CD4-positive, CD25-positive, alpha-beta regulatory T cell (primary cell): Measurements from ENCODE around the gene TPK1. TPM values are rescaled to one million over a fixed set of nuclear protein-coding genes. Genes with fewer than 3 reads are reported as not detected.
A peak's percentile ranks its signal among the peaks of the same experiment; 100 is the strongest.
"Not testable (repeated sequence)": the region's sequence is repeated elsewhere in the genome, so short reads cannot be mapped to it uniquely, and the experiment has no call there.

ENCODE experiments used
- ATAC-seq, 2 donors: fragments of 150-1000 bp; cut with Tn5 transposase; one replicate each; pipeline ENCODE4 v1.10.0; 2021; ENCODE audit warnings: low read depth in 2 of 2, moderate number of reproducible peaks in 2 of 2, moderate library complexity in 1 of 2
- DNase-seq, 3 donors: peaks; one replicate each; pipeline versions ENCODE4 v3.0.0 to v3.0.0-alpha.2; 2012 to 2022; ENCODE audit warnings: mixed read lengths in 1 of 3
- H3K27ac ChIP-seq: one replicate; pipeline ENCODE4 v1.7.0; 2013; ENCODE audit warnings: mild to moderate bottlenecking, low read length; ENCODE audit not compliant: insufficient read depth, poor library complexity, severe bottlenecking
- H3K27me3 ChIP-seq: one replicate; pipeline ENCODE4 v1.7.0; 2013; ENCODE audit warnings: low read length; ENCODE audit not compliant: control insufficient read depth, insufficient read depth
- H3K36me3 ChIP-seq: one replicate; pipeline ENCODE4 v1.7.0; 2013; ENCODE audit warnings: mild to moderate bottlenecking, low read length, moderate library complexity; ENCODE audit not compliant: control insufficient read depth, insufficient read depth
- H3K4me1 ChIP-seq: 2 replicates; pipeline ENCODE4 v1.7.0; 2013; ENCODE audit warnings: mild to moderate bottlenecking, low read length; ENCODE audit not compliant: insufficient read depth, control insufficient read depth, poor library complexity, severe bottlenecking
- H3K4me3 ChIP-seq: one replicate; pipeline ENCODE4 v1.7.0; 2013; ENCODE audit warnings: low read depth, mild to moderate bottlenecking, low read length, moderate library complexity
- H3K9me3 ChIP-seq, 2 experiments: 1 replicate in 1 of 2; 2 replicates in 1 of 2; pipeline ENCODE4 v1.7.0; 2013; ENCODE audit warnings: low read length in 2 of 2, mild to moderate bottlenecking in 1 of 2, moderate library complexity in 1 of 2; ENCODE audit not compliant: control insufficient read depth in 2 of 2
- H3K27ac Mint-ChIP-seq, 3 donors: one replicate each; pipeline ENCODE4 v1.8.0; 2020 to 2022; ENCODE audit warnings: mild to moderate bottlenecking in 3 of 3, mixed read lengths in 3 of 3, moderate library complexity in 2 of 3
- H3K27me3 Mint-ChIP-seq: one replicate; pipeline ENCODE4 v1.8.0; 2022; ENCODE audit warnings: mild to moderate bottlenecking, mixed read lengths
- H3K36me3 Mint-ChIP-seq: one replicate; pipeline ENCODE4 v1.8.0; 2020; ENCODE audit warnings: mixed read lengths
- H3K4me1 Mint-ChIP-seq, 4 donors: one replicate each; pipeline ENCODE4 v1.8.0; 2020 to 2022; ENCODE audit warnings: mixed read lengths in 4 of 4, mild to moderate bottlenecking in 1 of 4
- H3K4me3 Mint-ChIP-seq, 4 donors: one replicate each; pipeline ENCODE4 v1.8.0; 2020 to 2022; ENCODE audit warnings: mild to moderate bottlenecking in 4 of 4, mixed read lengths in 4 of 4, moderate library complexity in 3 of 4
- H3K9me3 Mint-ChIP-seq, 7 donors: one replicate each; pipeline ENCODE4 v1.8.0; 2020 to 2022; ENCODE audit warnings: mixed read lengths in 7 of 7, mild to moderate bottlenecking in 3 of 7, moderate library complexity in 2 of 7
- polyA plus RNA-seq, 4 donors: library from polyadenylated mRNA; unstranded; fragments of 300-500 nt; fragmentation: Illumina TruSeq; gene quantifications; one replicate each; pipeline ENCODE4 v1.2.3, GENCODE V29; 2021
- total RNA-seq: library from RNA; stranded (reverse); gene quantifications from one replicate; pipeline ENCODE4 v1.2.3, GENCODE V29; 2022

Gene TPK1
- total and polyA plus RNA-seq, 5 donors from 2014 or later = 30.5 to 38.8 (median 31.6) TPM

- ATAC-seq (no peak), DNase-seq (no peak)
- Histone ChIP-seq H3K27me3 (no peaks in the 10 kb centered on the region), H3K36me3 (no peaks in the 10 kb centered on the region), H3K9me3 (no peaks in the 10 kb centered on the region), H3K27ac (no peak overlapping the region), H3K4me1 (no peaks in the 10 kb centered on the region), H3K4me3 (no peak overlapping the region)
- Mint-ChIP-seq H3K27me3 (peaks cover 27% of the 10 kb centered on the region), H3K9me3 (peaks cover 0 to 3% (median 0%) of the 10 kb centered on the region in 7 donors), H3K27ac (no peak overlapping the region), H3K36me3 (no peaks in the 10 kb centered on the region), H3K4me1 (no peaks in the 10 kb centered on the region), H3K4me3 (no peak overlapping the region)
These were observed 399.4 kb downstream of the TPK1 start for GRCh38 chr7:144436500-144436899.

GRCh38 chr7:144428431-144428830, 407.4 kb downstream of the TPK1 start:
- Histone ChIP-seq H3K36me3 (no peaks in the 10 kb centered on the region), H3K27me3 (no peaks in the 10 kb centered on the region), H3K4me1 (no peaks in the 10 kb centered on the region), H3K4me3 (no peak overlapping the region), H3K27ac (no peak overlapping the region), H3K9me3 (peaks cover 2 to 5% of the 10 kb centered on the region in 2 experiments)
- Mint-ChIP-seq H3K4me1 (no peaks in the 10 kb centered on the region), H3K27me3 (peaks cover 3% of the 10 kb centered on the region), H3K9me3 (peaks cover 5 to 27% (median 12%) of the 10 kb centered on the region in 7 donors), H3K36me3 (no peaks in the 10 kb centered on the region), H3K27ac (no peak overlapping the region), H3K4me3 (no peak overlapping the region)
- DNase-seq (no peak), ATAC-seq (no peak)

GRCh38 chr7:144427539-144427938, 408.3 kb downstream of the TPK1 start:
- not testable (repeated sequence) for H3K4me1 ChIP-seq, H3K27ac ChIP-seq, H3K4me3 ChIP-seq, H3K36me3 ChIP-seq, H3K4me3 Mint-ChIP-seq, H3K9me3 ChIP-seq, H3K4me1 Mint-ChIP-seq, H3K36me3 Mint-ChIP-seq, ATAC-seq, DNase-seq, H3K27ac Mint-ChIP-seq, H3K27me3 Mint-ChIP-seq, H3K27me3 ChIP-seq
- H3K9me3 Mint-ChIP-seq = peaks cover 5 to 27% (median 10%) of the 10 kb centered on the region in 7 donors

- DNase-seq, ATAC-seq, H3K4me3 ChIP-seq, H3K4me1 Mint-ChIP-seq, H3K27me3 ChIP-seq, H3K36me3 ChIP-seq, H3K4me1 ChIP-seq, H3K9me3 ChIP-seq, H3K4me3 Mint-ChIP-seq, H3K27ac Mint-ChIP-seq, H3K27ac ChIP-seq, H3K9me3 Mint-ChIP-seq, H3K36me3 Mint-ChIP-seq: not testable (repeated sequence)
- peaks cover 26% of the 10 kb centered on the region for H3K27me3 Mint-ChIP-seq
These were observed 416.9 kb downstream of the TPK1 start for GRCh38 chr7:144418931-144419330.

- DNase-seq (no peak), ATAC-seq (no peak)
- Mint-ChIP-seq H3K36me3 (no peaks in the 10 kb centered on the region), H3K27ac (no peak overlapping the region), H3K4me1 (no peaks in the 10 kb centered on the region), H3K27me3 (peaks cover 27% of the 10 kb centered on the region), H3K9me3 (peaks cover 0 to 4% (median 1%) of the 10 kb centered on the region in 7 donors), H3K4me3 (no peak overlapping the region)
- Histone ChIP-seq H3K4me1 (no peaks in the 10 kb centered on the region), H3K27ac (no peak overlapping the region), H3K9me3 (no peaks in the 10 kb centered on the region), H3K4me3 (no peak overlapping the region), H3K27me3 (peaks cover 4% of the 10 kb centered on the region), H3K36me3 (no peaks in the 10 kb centered on the region)
These were observed 419.5 kb downstream of the TPK1 start for GRCh38 chr7:144416341-144416740.

- Histone ChIP-seq H3K27me3 (peaks cover 4% of the 10 kb centered on the region), H3K27ac (no peak overlapping the region), H3K36me3 (no peaks in the 10 kb centered on the region), H3K4me1 (no peaks in the 10 kb centered on the region), H3K4me3 (no peak overlapping the region), H3K9me3 (no peaks in the 10 kb centered on the region)
- Mint-ChIP-seq H3K4me3 (no peak overlapping the region), H3K36me3 (no peaks in the 10 kb centered on the region), H3K27me3 (peaks cover 28% of the 10 kb centered on the region), H3K27ac (no peak overlapping the region), H3K9me3 (peaks cover 0 to 4% (median 1%) of the 10 kb centered on the region in 7 donors), H3K4me1 (no peaks in the 10 kb centered on the region)
- DNase-seq (no peak), ATAC-seq (no peak)
These were observed 420.0 kb downstream of the TPK1 start for GRCh38 chr7:144415858-144416257.

GRCh38 chr7:144414815-144415214, 421.0 kb downstream of the TPK1 start:
- no peak overlapping the region for H3K4me3 ChIP-seq
- no peak overlapping the region for H3K27ac ChIP-seq
- H3K36me3 ChIP-seq = no peaks in the 10 kb centered on the region
- H3K9me3 ChIP-seq = no peaks in the 10 kb centered on the region
- H3K4me1 Mint-ChIP-seq = no peaks in the 10 kb centered on the region
- H3K27ac Mint-ChIP-seq = no peak overlapping the region
- no peaks in the 10 kb centered on the region for H3K36me3 Mint-ChIP-seq
- ATAC-seq (no peak), DNase-seq (no peak)
- H3K27me3 ChIP-seq = peaks cover 4% of the 10 kb centered on the region
- H3K27me3 Mint-ChIP-seq = peaks cover 36% of the 10 kb centered on the region
- no peaks in the 10 kb centered on the region for H3K4me1 ChIP-seq
- H3K4me3 Mint-ChIP-seq = no peak overlapping the region
- H3K9me3 Mint-ChIP-seq = peaks cover 0 to 4% (median 1%) of the 10 kb centered on the region in 7 donors

- Histone ChIP-seq H3K27me3 (peaks cover 3% of the 10 kb centered on the region), H3K9me3 (no peaks in the 10 kb centered on the region), H3K36me3 (no peaks in the 10 kb centered on the region), H3K27ac (no peak overlapping the region), H3K4me3 (no peak overlapping the region), H3K4me1 (no peaks in the 10 kb centered on the region)
- ATAC-seq = no peak
- H3K27ac Mint-ChIP-seq = peak overlapping the region in 1 of 3 donors; percentile 10
- no peak overlapping the region for H3K4me3 Mint-ChIP-seq
- no peaks in the 10 kb centered on the region for H3K36me3 Mint-ChIP-seq
- peaks cover 29% of the 10 kb centered on the region for H3K27me3 Mint-ChIP-seq
- DNase-seq = no peak
- H3K9me3 Mint-ChIP-seq = peaks cover 0 to 1% (median 0%) of the 10 kb centered on the region in 7 donors
- peaks cover 0 to 2% (median 0%) of the 10 kb centered on the region in 4 donors for H3K4me1 Mint-ChIP-seq
These were observed 425.4 kb downstream of the TPK1 start for GRCh38 chr7:144410441-144410840.
